H9 (cell line): ENCODE measurements around the gene PTGIR. TPM values are rescaled to one million over a fixed set of nuclear protein-coding genes. Genes with fewer than 3 reads are reported as not detected.

Source experiments
- DNase-seq: peaks from one replicate; pipeline ENCODE4 v3.0.0-alpha.2; 2017
- H2AFZ ChIP-seq: one replicate; pipeline ENCODE4 v1.6.1; 2013; ENCODE audit warnings: mild to moderate bottlenecking, low read length, control low read depth, moderate library complexity
- H2AK5ac ChIP-seq: 2 replicates; pipeline ENCODE4 v1.6.1; 2013; ENCODE audit warnings: low read length, control low read depth, mixed read lengths; ENCODE audit not compliant: insufficient read length
- H2BK120ac ChIP-seq: one replicate; pipeline ENCODE4 v1.6.1; 2013; ENCODE audit warnings: low read depth, mild to moderate bottlenecking, low read length, control low read depth, inconsistent platforms; ENCODE audit not compliant: poor library complexity, severe bottlenecking
- H2BK12ac ChIP-seq: 2 replicates; pipeline ENCODE4 v1.6.1; 2013; ENCODE audit warnings: low read length, control low read depth, mixed read lengths, low read depth; ENCODE audit not compliant: insufficient read length
- H2BK15ac ChIP-seq: 2 replicates; pipeline ENCODE4 v1.6.1; 2013; ENCODE audit warnings: low read depth, low read length, control low read depth
- H2BK20ac ChIP-seq: one replicate; pipeline ENCODE4 v1.6.1; 2013; ENCODE audit warnings: low read depth, mild to moderate bottlenecking, low read length, control low read depth, inconsistent platforms; ENCODE audit not compliant: poor library complexity, severe bottlenecking
- H2BK5ac ChIP-seq: 2 replicates; pipeline ENCODE4 v1.6.1; 2013; ENCODE audit warnings: low read length, control low read depth, mixed read lengths; ENCODE audit not compliant: insufficient read length
- H3K14ac ChIP-seq: 2 replicates; pipeline ENCODE4 v1.6.1; 2013; ENCODE audit warnings: low read length, control low read depth; ENCODE audit not compliant: insufficient read depth
- H3K18ac ChIP-seq: 2 replicates; pipeline ENCODE4 v1.6.1; 2013; ENCODE audit warnings: low read depth, mild to moderate bottlenecking, mixed read lengths, low read length, control low read depth; ENCODE audit not compliant: insufficient read length
- H3K23ac ChIP-seq: 2 replicates; pipeline ENCODE4 v1.6.1; 2013; ENCODE audit warnings: low read length, control low read depth, mixed read lengths, low read depth; ENCODE audit not compliant: insufficient read length
- H3K23me2 ChIP-seq: 2 replicates; pipeline ENCODE4 v1.6.1; 2013; ENCODE audit warnings: low read depth, mild to moderate bottlenecking, mixed read lengths, low read length, control low read depth; ENCODE audit not compliant: insufficient read length, poor library complexity, severe bottlenecking
- H3K27ac ChIP-seq: 2 replicates; pipeline ENCODE4 v1.5.1; 2013; ENCODE audit warnings: low read length, control low read depth, mixed read lengths, low read depth; ENCODE audit not compliant: insufficient read length
- H3K27me3 ChIP-seq: 2 replicates; pipeline ENCODE4 v1.6.1; 2013; ENCODE audit warnings: low read length, control low read depth, inconsistent platforms; ENCODE audit not compliant: insufficient read depth
- H3K4ac ChIP-seq: 2 replicates; pipeline ENCODE4 v1.6.1; 2013; ENCODE audit warnings: low read depth, mild to moderate bottlenecking, control low read depth, inconsistent platforms, low read length, moderate library complexity
- H3K4me1 ChIP-seq: 2 replicates; pipeline ENCODE4 v1.6.1; 2013; ENCODE audit warnings: low read length, control low read depth, inconsistent platforms; ENCODE audit not compliant: insufficient read depth
- H3K4me2 ChIP-seq: 2 replicates; pipeline ENCODE4 v1.6.1; 2013; ENCODE audit warnings: low read length, control low read depth, mixed read lengths; ENCODE audit not compliant: insufficient read length, insufficient read depth
- H3K56ac ChIP-seq: 2 replicates; pipeline ENCODE4 v1.6.1; 2013; ENCODE audit warnings: low read depth, mild to moderate bottlenecking, mixed read lengths, low read length, control low read depth; ENCODE audit not compliant: insufficient read length
- H3K79me1 ChIP-seq: 2 replicates; pipeline ENCODE4 v1.6.1; 2013; ENCODE audit warnings: low read depth, mild to moderate bottlenecking, moderate library complexity, low read length, control low read depth, inconsistent platforms; ENCODE audit not compliant: insufficient read depth, poor library complexity, severe bottlenecking
- H3K79me2 ChIP-seq: 2 replicates; pipeline ENCODE4 v1.6.1; 2013; ENCODE audit warnings: low read length, control low read depth, inconsistent platforms; ENCODE audit not compliant: insufficient read depth
- H3K9ac ChIP-seq: 2 replicates; pipeline ENCODE4 v1.6.1; 2013; ENCODE audit warnings: low read length, control low read depth, mixed read lengths; ENCODE audit not compliant: insufficient read length; ENCODE audit errors: extremely low read depth
- H3K9me3 ChIP-seq: one replicate; pipeline ENCODE4 v1.6.1; 2013; ENCODE audit warnings: low read depth, low read length, inconsistent platforms; ENCODE audit not compliant: control insufficient read depth
- H3T11ph ChIP-seq: one replicate; pipeline ENCODE4 v1.6.1; 2013; ENCODE audit warnings: mild to moderate bottlenecking, low read length, control low read depth, inconsistent platforms
- H4K20me1 ChIP-seq: one replicate; pipeline ENCODE4 v1.6.1; 2013; ENCODE audit not compliant: control insufficient read depth, insufficient read length, insufficient read depth
- H4K5ac ChIP-seq: 2 replicates; pipeline ENCODE4 v1.6.1; 2013; ENCODE audit warnings: low read depth, mild to moderate bottlenecking, mixed read lengths, low read length, control low read depth; ENCODE audit not compliant: insufficient read length
- H4K8ac ChIP-seq: replicated peaks from 2 replicates; pipeline ENCODE4 v1.6.1; 2013; ENCODE audit warnings: low read length, control low read depth, mixed read lengths, low read depth; ENCODE audit not compliant: insufficient read length
- H4K91ac ChIP-seq: 2 replicates; pipeline ENCODE4 v1.6.1; 2013; ENCODE audit warnings: low read depth, mild to moderate bottlenecking, moderate library complexity, mixed read lengths, low read length, control low read depth; ENCODE audit not compliant: insufficient read length
- H3K27ac Mint-ChIP-seq, 3 experiments: 2 replicates in 2 of 3; 3 replicates in 1 of 3; pipeline ENCODE4 v1.8.0; 2020 to 2021; ENCODE audit warnings: mixed read lengths in 3 of 3, mild to moderate bottlenecking in 1 of 3, moderate library complexity in 1 of 3
- H3K27me3 Mint-ChIP-seq: 2 replicates; pipeline ENCODE4 v1.8.0; 2021; ENCODE audit warnings: low read depth, mild to moderate bottlenecking, moderate library complexity, mixed read lengths
- H3K36me3 Mint-ChIP-seq, 3 experiments: 2 replicates in 2 of 3; 3 replicates in 1 of 3; pipeline ENCODE4 v1.8.0; 2020 to 2021; ENCODE audit warnings: low read depth in 3 of 3, mixed read lengths in 3 of 3; ENCODE audit not compliant: insufficient read depth in 1 of 3
- H3K4me1 Mint-ChIP-seq, 2 experiments: 2 replicates each; pipeline ENCODE4 v1.8.0; 2020; ENCODE audit warnings: mixed read lengths in 2 of 2
- H3K4me3 Mint-ChIP-seq, 2 experiments: 2 replicates in 1 of 2; 3 replicates in 1 of 2; pipeline ENCODE4 v1.8.0; 2020 to 2021; ENCODE audit warnings: mild to moderate bottlenecking in 2 of 2, mixed read lengths in 2 of 2, moderate library complexity in 1 of 2
- H3K9me3 Mint-ChIP-seq, 2 experiments: 2 replicates in 1 of 2; 3 replicates in 1 of 2; pipeline ENCODE4 v1.8.0; 2020; ENCODE audit warnings: mild to moderate bottlenecking in 2 of 2, mixed read lengths in 2 of 2, moderate library complexity in 1 of 2
- WGBS: extraction: QIAGEN DNeasy Blood & Tissue Kit; methylation state at CpG from one replicate; pipeline ENCODE4 v1.1.7; 2013; ENCODE audit warnings: missing lambda C conversion rate, low lambda C conversion rate, mixed read lengths; ENCODE audit not compliant: insufficient read length; ENCODE audit errors: extremely low coverage; 5-methylcytosine and 5-hydroxymethylcytosine counted together
- total RNA-seq: library from RNA; stranded (reverse); gene quantifications from 2 replicates; pipeline ENCODE4 v1.2.1, GENCODE V29; 2021
- TF ChIP-seq, protein P1 (sequence below): fragments of 200-600 bp; sonication (generic); conservative IDR thresholded peaks from 3 replicates; pipeline ENCODE4 v1.8.0; 2021; ENCODE audit warnings: antibody characterized with exemption, mild to moderate bottlenecking

PTGIR gene
- total RNA-seq, 1 experiment from 2014 or later: not detected

DNA sequence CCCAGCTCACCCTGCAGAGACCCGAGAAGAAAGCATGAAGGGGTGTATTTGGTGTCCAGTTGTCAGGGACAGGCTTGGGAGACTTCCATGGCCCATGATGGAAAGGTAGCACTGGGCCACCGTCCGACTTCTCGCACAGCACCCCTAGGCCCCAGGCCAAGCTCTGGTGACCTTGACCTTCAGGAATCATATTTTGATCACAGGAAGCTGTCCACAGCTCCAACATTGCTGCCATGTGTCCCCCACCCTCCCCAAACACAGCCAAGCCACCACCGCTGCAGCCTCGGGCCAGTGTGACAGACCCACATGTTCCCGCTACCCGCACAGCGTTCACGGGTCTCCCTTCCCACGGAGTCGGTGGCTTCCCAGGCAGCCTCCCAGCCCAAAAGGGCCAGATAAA is 842 bp upstream of the PTGIR start:
- no peaks in the 10 kb centered on the region for H3K79me2 ChIP-seq
- no peak overlapping the region for H2BK12ac ChIP-seq
- DNase-seq: no peak
- no peak overlapping the region for H2AK5ac ChIP-seq
- Mint-ChIP-seq H3K36me3 (no peaks in the 10 kb centered on the region), H3K27ac (no peak overlapping the region; a peak in 1 of 7 replicates), H3K4me1 (peaks cover 3 to 23% of the 10 kb centered on the region in 2 experiments), H3K9me3 (no peaks in the 10 kb centered on the region; a peak in 2 of 5 replicates), H3K4me3 (no peak overlapping the region), H3K27me3 (peaks cover 10% of the 10 kb centered on the region)
- H3K4me2 ChIP-seq: no peak overlapping the region
- H2BK20ac ChIP-seq: no peak overlapping the region
- no peak overlapping the region for H4K8ac ChIP-seq
- no peak overlapping the region for H3K9ac ChIP-seq
- no peaks in the 10 kb centered on the region for H3K27me3 ChIP-seq
- H3K18ac ChIP-seq: no peak overlapping the region
- no peaks in the 10 kb centered on the region for H3K4me1 ChIP-seq
- no peaks in the 10 kb centered on the region for H4K20me1 ChIP-seq
- H3K79me1 ChIP-seq: no peaks in the 10 kb centered on the region
- H3K27ac ChIP-seq: no peak overlapping the region
- no peak overlapping the region for H3K56ac ChIP-seq
- no peak overlapping the region for H3K14ac ChIP-seq
- no peak overlapping the region for H4K91ac ChIP-seq
- no peak overlapping the region for H3K4ac ChIP-seq
- no peak overlapping the region for H2BK120ac ChIP-seq
- WGBS: no CpG with 5 or more reads among the region's 12 CpGs
- H3K9me3 ChIP-seq: no peaks in the 10 kb centered on the region
- H3T11ph ChIP-seq: no peak overlapping the region
- no peaks in the 10 kb centered on the region for H3K23me2 ChIP-seq
- TF ChIP-seq, protein P1, sequence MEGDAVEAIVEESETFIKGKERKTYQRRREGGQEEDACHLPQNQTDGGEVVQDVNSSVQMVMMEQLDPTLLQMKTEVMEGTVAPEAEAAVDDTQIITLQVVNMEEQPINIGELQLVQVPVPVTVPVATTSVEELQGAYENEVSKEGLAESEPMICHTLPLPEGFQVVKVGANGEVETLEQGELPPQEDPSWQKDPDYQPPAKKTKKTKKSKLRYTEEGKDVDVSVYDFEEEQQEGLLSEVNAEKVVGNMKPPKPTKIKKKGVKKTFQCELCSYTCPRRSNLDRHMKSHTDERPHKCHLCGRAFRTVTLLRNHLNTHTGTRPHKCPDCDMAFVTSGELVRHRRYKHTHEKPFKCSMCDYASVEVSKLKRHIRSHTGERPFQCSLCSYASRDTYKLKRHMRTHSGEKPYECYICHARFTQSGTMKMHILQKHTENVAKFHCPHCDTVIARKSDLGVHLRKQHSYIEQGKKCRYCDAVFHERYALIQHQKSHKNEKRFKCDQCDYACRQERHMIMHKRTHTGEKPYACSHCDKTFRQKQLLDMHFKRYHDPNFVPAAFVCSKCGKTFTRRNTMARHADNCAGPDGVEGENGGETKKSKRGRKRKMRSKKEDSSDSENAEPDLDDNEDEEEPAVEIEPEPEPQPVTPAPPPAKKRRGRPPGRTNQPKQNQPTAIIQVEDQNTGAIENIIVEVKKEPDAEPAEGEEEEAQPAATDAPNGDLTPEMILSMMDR: no peak
- H4K5ac ChIP-seq: no peak overlapping the region
- no peak overlapping the region for H2BK15ac ChIP-seq
- no peak overlapping the region for H2AFZ ChIP-seq
- H2BK5ac ChIP-seq: no peak overlapping the region
- no peak overlapping the region for H3K23ac ChIP-seq
